Aorta (tissue), 5 donors: ENCODE data around the gene LRRFIP1. TPM values are rescaled to one million over a fixed set of nuclear protein-coding genes. Genes with fewer than 3 reads are reported as not detected.

Source experiments
- ATAC-seq: fragments of 200-7000 bp; cut with Tn5 transposase; one replicate; pipeline ENCODE4 v1.9.1; 2022; ENCODE audit warnings: moderate library complexity; ENCODE audit not compliant: low FRiP score
- DNase-seq, 2 donors: peaks; one replicate each; pipeline ENCODE4 v3.0.0-alpha.2; 2020
- H3K27ac ChIP-seq, 2 donors: one replicate each; pipeline ENCODE4 v1.5.1; 2013; ENCODE audit warnings: low read length in 2 of 2, mild to moderate bottlenecking in 2 of 2, moderate library complexity in 2 of 2, control low read depth in 1 of 2, inconsistent platforms in 1 of 2, low read depth in 1 of 2
- H3K27me3 ChIP-seq, 2 donors: one replicate each; pipeline ENCODE4 v1.6.1; 2013; ENCODE audit warnings: control low read depth in 1 of 2, low read length in 1 of 2, mild to moderate bottlenecking in 1 of 2, moderate library complexity in 1 of 2; ENCODE audit not compliant: insufficient read depth in 2 of 2, control insufficient read depth in 1 of 2
- H3K36me3 ChIP-seq, 2 donors: one replicate each; pipeline ENCODE4 v1.6.1; 2013; ENCODE audit warnings: control low read depth in 1 of 2, low read length in 1 of 2, mild to moderate bottlenecking in 1 of 2; ENCODE audit not compliant: insufficient read depth in 2 of 2, control insufficient read depth in 1 of 2
- H3K4me1 ChIP-seq, 2 donors: one replicate each; pipeline ENCODE4 v1.6.1; 2013; ENCODE audit warnings: low read length in 2 of 2, control low read depth in 1 of 2, mild to moderate bottlenecking in 1 of 2, moderate library complexity in 1 of 2; ENCODE audit not compliant: insufficient read depth in 2 of 2, control insufficient read depth in 1 of 2
- H3K4me3 ChIP-seq, 2 donors: one replicate each; pipeline ENCODE4 v1.5.1; 2013; ENCODE audit warnings: low read length in 2 of 2, control low read depth in 1 of 2, mild to moderate bottlenecking in 1 of 2
- H3K9me3 ChIP-seq: one replicate; pipeline ENCODE4 v1.6.1; 2013; ENCODE audit warnings: mild to moderate bottlenecking, low read length; ENCODE audit not compliant: control insufficient read depth
- WGBS, 2 donors: extraction: QIAGEN DNeasy Blood & Tissue Kit; methylation state at CpG; one replicate each; pipeline ENCODE4 v1.1.7; 2013; 5-methylcytosine and 5-hydroxymethylcytosine counted together
- intact Hi-C, 2 donors: fragments of 100-400 bp; cut with DNase I; formaldehyde crosslinking; loops; one replicate each; pipeline versions ENCODE4 v1.14.2 to v1.15.0; 2022
- polyA plus RNA-seq, 2 donors: library from polyadenylated mRNA; stranded (reverse); fragments of 200-250 nt; gene quantifications; one replicate each; pipeline ENCODE4 v1.2.3, GENCODE V29; 2013
- total RNA-seq, 2 donors: library from RNA; stranded (reverse); fragmentation: NEBNext Ultra II Directional; extraction: Animal tissue kit (Norgen Biotek cat#: 25700); gene quantifications; one replicate each; pipeline ENCODE4 v1.2.1, GENCODE V29; 2021
- donor health status: healthy with polysubstance abuse.
- donor health status: Bipolar disorder and iron deficiency.
- donor health status: DM: no; HTN: no; CAD: no.
- donor health status: DM: no; HTN: no; CAD: no.
- donor health status: DM: yes; HTN: yes; CAD: no.

Gene LRRFIP1
- total and polyA plus RNA-seq, 4 donors: 100 to 348 (median 169) TPM

DNA sequence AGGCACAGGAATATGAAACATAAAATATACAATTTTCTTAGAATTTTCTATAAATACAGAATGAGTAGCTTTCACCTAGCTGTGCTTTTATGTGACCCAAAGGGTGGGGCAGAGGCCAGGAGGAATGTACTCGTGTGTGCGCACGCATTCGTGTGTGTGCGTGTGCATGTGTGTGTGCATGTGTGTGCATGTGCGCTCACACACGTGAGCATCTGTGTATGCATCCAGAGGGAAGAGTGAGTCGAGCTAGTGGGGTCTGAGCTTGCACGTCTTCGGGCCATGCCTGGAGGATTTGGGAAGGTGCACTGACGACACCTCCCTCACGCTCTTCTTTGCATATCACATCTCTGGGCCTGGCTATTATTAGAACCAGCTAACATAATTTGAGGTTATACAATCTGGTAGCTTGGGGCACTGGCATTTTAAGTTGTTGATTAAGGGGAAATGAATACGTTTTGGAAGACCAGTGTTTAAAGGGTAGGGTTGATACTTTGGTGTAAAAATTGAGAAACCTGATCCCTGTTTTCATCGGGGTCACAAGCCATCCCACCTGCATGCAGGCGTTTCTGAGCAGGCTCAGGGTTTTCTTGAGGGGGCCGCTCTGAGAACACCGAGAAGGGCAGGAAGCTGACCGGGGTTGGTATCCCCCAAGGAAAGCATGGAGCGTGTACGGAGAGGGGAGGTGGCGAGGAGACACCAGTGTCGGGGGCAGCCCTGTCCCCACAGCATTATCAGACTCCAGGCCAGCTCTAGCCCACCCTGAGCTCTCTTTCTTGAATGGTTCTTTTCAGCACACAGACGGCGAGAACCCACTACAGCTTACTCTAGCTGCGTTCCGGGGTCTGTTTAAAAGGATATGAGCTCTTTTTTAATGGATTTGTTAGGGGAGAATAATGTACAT is 85.3 kb downstream of the LRRFIP1 start:
- intact Hi-C loops: no loop called here
- Histone ChIP-seq H3K27ac (no peak overlapping the region), H3K9me3 (no peaks in the 10 kb centered on the region), H3K4me3 (no peak overlapping the region), H3K36me3 (peaks cover 0 to 7% of the 10 kb centered on the region in 2 donors), H3K4me1 (peaks cover 0 to 2% of the 10 kb centered on the region in 2 donors), H3K27me3 (no peaks in the 10 kb centered on the region)
- 91 to 92% methylated on average over 26 of the region's 26 CpGs for WGBS, 2 donors
- ATAC-seq (no peak), DNase-seq (no peak)

DNA sequence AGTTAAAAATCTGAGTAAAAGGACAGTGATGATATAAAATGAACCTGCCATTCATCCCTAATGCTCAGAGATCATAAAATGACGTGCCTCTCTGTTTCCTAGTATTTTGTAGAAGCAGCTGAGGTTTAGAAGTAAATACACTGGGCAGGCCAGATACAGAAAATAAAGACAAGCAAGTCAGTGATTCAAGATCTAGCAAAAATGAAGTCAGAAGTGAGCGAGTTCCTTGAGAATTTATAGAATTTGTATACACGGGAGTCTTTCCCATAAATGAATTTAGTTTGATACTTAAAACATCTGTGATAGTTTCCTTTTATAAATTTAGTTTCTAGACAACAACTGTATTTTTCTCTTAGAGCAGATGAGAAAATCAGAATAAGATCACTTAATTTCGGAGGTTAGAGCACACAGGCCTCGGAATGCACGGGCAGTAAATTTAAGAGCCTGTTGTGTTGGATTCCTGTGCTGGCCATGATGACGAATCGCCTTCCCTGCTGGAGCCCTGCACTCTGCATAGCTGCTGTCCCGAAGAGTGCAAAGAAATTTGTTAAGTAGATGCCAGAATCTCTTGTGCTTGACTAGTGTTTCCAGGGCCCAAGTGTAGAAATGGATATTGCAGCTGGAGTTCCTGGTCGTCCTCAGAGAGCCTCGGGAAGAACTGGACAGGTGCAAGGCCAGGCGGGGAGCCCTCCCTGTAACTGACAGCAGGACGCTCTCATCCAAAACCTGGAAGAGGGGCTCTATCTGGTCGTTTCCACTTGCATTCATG is 87.5 kb downstream of the LRRFIP1 start:
- DNase-seq (peak in 1 of 2 donors; percentile 69), ATAC-seq (peak; percentile 77)
- WGBS, 2 donors: 15 to 19% methylated on average over 14 of the region's 14 CpGs
- H3K27ac ChIP-seq: peak overlapping the region in 1 of 2 donors; percentile 60
- H3K4me3 ChIP-seq: no peak overlapping the region
- peaks cover 0 to 2% of the 10 kb centered on the region in 2 donors for H3K4me1 ChIP-seq
- no peaks in the 10 kb centered on the region for H3K9me3 ChIP-seq
- intact Hi-C loops: no loop called here
- no peaks in the 10 kb centered on the region for H3K27me3 ChIP-seq
- peaks cover 0 to 4% of the 10 kb centered on the region in 2 donors for H3K36me3 ChIP-seq

DNA sequence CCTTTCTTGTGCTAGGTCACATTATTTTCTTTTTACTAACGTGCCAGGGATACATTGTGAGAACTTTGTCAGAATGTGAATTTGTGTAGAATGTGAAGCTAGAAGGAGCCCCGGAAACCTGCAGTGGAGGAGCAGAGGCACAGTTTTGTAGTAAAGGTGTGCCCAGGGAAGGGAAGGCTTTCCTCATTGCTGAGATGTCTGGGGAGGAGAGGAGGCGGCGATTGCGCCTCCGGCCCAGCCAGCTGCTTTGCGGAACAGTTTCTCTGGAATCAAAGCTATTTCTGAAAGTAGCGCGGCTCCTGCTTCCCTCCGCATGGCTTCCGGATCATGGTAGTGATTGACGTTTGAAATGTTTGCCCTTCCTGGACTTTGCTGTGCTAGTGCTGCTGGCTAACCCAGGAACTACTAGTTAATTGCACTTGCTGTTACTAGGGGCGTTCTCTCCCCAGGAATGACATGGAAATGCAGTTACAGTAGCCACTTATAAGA is 88.1 kb downstream of the LRRFIP1 start:
- no peaks in the 10 kb centered on the region for H3K9me3 ChIP-seq
- no peak overlapping the region for H3K4me3 ChIP-seq
- ATAC-seq: peak; percentile 38
- DNase-seq: peak in 1 of 2 donors; percentile 68
- H3K4me1 ChIP-seq: peaks cover 0 to 2% of the 10 kb centered on the region in 2 donors
- intact Hi-C loops: no loop called here
- H3K36me3 ChIP-seq: peaks cover 0 to 4% of the 10 kb centered on the region in 2 donors
- H3K27ac ChIP-seq: peak overlapping the region; percentile 0 to 60
- 3 to 9% methylated on average over 13 of the region's 13 CpGs for WGBS, 2 donors
- no peaks in the 10 kb centered on the region for H3K27me3 ChIP-seq

- Histone ChIP-seq H3K4me1 (peaks cover 0 to 2% of the 10 kb centered on the region in 2 donors), H3K27ac (no peak overlapping the region), H3K36me3 (peaks cover 0 to 4% of the 10 kb centered on the region in 2 donors), H3K4me3 (no peak overlapping the region), H3K9me3 (no peaks in the 10 kb centered on the region), H3K27me3 (no peaks in the 10 kb centered on the region)
- intact Hi-C loops: no loop called here
- no peak for DNase-seq
- no peak for ATAC-seq
Observed at GRCh38 chr2:237716011-237716410, 88.6 kb downstream of the LRRFIP1 start.

- no peak overlapping the region for H3K4me3 ChIP-seq
- H3K27ac ChIP-seq: peak overlapping the region in 1 of 2 donors; percentile 7
- H3K27me3 ChIP-seq: no peaks in the 10 kb centered on the region
- H3K4me1 ChIP-seq: peaks cover 0 to 2% of the 10 kb centered on the region in 2 donors
- no peaks in the 10 kb centered on the region for H3K36me3 ChIP-seq
- 91 to 93% methylated on average over 24 of the region's 24 CpGs for WGBS, 2 donors
- ATAC-seq (no peak), DNase-seq (no peak)
- intact Hi-C loops: no loop called here
- H3K9me3 ChIP-seq: no peaks in the 10 kb centered on the region
Observed at GRCh38 chr2:237717366-237718276, 90.2 kb downstream of the LRRFIP1 start.

- DNase-seq (no peak), ATAC-seq (no peak)
- H3K27ac ChIP-seq: peak overlapping the region in 1 of 2 donors; percentile 7
- 90 to 92% methylated on average over 9 of the region's 9 CpGs for WGBS, 2 donors
- no peak overlapping the region for H3K4me3 ChIP-seq
- no peaks in the 10 kb centered on the region for H3K9me3 ChIP-seq
- H3K4me1 ChIP-seq: peaks cover 0 to 2% of the 10 kb centered on the region in 2 donors
- no peaks in the 10 kb centered on the region for H3K27me3 ChIP-seq
- H3K36me3 ChIP-seq: no peaks in the 10 kb centered on the region
- intact Hi-C loops: no loop called here
Observed at GRCh38 chr2:237718277-237718634, 90.9 kb downstream of the LRRFIP1 start.

GRCh38 chr2:237720444-237720843 is 93.1 kb downstream of the LRRFIP1 start:
- H3K27me3 ChIP-seq: no peaks in the 10 kb centered on the region
- 96 to 97% methylated on average over 7 of the region's 7 CpGs for WGBS, 2 donors
- no peak overlapping the region for H3K27ac ChIP-seq
- no peak overlapping the region for H3K4me3 ChIP-seq
- ATAC-seq (no peak), DNase-seq (no peak)
- no peaks in the 10 kb centered on the region for H3K9me3 ChIP-seq
- peaks cover 0 to 4% of the 10 kb centered on the region in 2 donors for H3K4me1 ChIP-seq
- intact Hi-C loops: no loop called here
- no peaks in the 10 kb centered on the region for H3K36me3 ChIP-seq

DNA sequence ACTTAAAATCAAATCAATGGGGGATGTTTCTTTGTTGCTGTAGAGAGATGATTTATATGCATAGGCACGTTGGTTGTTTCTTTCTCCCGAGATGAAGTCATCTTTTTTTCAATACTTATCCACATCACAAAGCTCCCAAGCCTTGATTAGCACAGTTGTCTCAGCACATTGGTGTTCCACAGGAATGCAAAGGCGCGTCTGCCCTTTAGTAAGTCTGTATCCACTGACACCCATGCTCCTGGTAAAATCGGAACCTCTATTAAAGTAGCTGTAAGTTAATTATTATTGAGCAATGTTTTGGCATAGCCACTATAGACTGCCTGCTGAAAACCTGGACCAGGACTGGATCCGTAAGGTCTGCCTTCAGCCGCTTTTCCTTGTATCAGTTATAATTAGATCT is 93.6 kb downstream of the LRRFIP1 start:
- 72 to 73% methylated on average over 7 of the region's 7 CpGs for WGBS, 2 donors
- ATAC-seq: no peak
- Histone ChIP-seq H3K4me1 (peaks cover 0 to 4% of the 10 kb centered on the region in 2 donors), H3K27ac (no peak overlapping the region), H3K9me3 (no peaks in the 10 kb centered on the region), H3K4me3 (no peak overlapping the region), H3K27me3 (no peaks in the 10 kb centered on the region), H3K36me3 (no peaks in the 10 kb centered on the region)
- intact Hi-C loops: no loop called here
- DNase-seq: no peak
